Measurements from ENCODE around the gene ARHGEF4.

ARHGEF4 gene

DNA sequence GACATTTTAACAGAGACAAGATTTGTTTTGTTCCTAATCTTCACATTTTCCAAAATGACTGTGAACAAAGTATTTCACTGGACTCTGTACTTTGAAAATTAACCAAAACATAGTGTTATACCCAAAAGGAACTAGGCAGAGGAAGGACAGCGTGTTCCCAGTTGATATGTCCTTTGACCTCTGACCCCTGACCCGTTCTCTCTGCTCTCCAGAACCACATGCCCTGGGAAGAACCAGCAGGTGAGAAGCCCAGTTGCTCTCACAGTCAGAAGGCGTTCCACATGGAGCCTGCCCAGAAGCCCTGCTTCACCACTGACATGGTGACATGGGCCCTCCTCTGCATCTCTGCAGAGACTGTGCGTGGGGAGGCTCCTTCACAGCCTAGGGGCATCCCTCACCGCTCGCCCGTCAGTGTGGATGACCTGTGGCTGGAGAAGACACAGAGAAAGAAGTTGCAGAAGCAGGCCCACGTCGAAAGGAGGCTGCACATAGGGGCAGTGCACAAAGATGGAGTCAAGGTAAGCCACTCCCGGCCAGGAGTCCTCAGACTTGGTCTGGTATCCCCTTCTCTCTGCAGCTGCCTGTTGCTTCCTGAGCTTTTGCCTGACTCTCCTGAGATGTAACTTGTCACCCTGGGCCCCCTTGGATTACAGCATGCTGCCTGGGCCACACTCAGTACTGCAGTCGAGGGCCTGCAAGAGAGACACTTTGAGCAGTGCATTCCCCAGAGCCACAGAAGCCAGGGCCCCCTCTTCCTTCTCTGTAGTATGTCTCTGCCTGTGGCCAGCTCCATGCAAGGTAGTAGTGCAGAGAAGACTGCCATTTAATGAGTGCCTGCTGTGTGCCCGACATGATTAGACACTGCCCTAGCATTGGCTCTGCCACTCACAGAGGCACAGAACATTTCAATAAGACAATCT, 94.3 kb downstream of the ARHGEF4 start:
- DNase-seq, result no peak

DNA sequence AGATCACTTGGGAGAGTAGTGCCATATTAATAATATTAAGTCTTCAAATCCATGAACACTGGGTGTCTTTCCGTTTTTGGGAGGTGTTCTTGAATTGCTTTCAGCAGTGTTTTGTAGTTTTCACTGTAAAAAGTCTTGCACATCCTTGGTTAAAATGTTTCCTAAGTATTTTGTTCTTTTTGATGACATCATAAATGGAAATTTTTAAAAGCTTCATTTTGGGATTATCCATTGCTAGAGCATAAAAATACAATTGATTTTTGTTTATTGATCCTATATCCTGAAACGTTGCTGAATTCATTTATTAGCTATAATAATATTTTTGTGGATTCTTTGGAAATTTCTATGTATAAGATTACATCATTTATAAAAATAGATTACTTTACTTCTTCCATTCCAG, 96.8 kb downstream of the ARHGEF4 start:
- no peak for DNase-seq

DNA sequence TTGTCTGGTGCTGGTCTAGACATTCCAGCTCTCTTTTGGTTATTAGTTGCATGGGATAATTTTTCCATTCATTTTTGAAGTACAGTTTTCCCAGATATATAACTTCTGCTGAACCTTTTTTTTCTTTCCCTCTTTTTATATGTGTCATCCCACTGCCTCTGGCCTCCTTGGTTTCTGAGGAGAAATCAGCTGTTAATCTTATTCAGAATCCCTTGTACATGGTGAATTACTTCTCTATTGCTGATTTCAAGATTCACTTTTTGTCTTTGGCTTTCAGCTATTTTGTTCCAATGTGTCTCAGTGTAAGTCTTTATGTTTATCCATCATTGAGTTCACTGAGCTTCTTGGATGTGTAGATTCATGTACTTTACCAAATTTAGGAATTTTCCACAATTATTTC, 99.7 kb downstream of the ARHGEF4 start:
- no peak for DNase-seq

DNA sequence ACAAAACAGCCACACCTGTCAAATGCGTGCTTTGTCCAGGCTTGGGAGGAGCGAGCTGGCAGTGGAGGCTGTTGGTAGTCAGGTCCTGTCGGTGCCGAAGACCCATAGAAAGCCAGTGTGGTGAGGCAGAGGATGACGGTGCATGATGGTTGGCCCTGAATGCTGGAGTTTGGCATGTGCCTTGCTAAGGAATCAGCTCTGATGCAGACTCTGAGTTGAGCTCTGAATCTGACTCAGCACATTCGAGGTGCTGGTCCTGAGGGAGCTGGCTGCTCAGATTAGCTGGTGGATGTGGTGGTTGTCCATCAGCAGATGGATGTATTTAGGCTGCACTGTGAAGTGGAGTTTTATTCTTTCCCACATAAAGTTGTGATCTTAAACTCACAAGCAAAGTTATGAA, 111.3 kb downstream of the ARHGEF4 start:
- DNase-seq, result no peak

DNA sequence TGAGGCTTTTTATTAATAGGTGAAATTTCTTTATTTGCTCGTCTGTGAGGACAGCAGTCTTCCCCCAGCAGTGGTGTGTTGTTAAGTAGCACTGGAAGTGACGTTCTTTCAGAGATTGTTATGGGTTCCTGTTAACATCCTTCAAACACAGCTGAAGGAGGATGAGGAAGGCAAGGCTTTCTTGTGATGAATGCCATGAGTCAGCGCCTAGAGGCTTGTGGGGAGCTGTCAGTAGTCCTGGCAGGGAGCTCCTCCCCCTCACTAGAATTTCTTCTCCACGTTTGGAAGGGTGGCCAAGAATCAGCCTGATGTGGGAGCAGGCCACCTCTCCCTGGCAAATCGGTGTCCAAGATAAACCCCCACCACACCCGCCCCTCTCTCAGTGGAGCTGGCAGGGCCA, 113.2 kb downstream of the ARHGEF4 start:
- DNase-seq, result no peak

DNA sequence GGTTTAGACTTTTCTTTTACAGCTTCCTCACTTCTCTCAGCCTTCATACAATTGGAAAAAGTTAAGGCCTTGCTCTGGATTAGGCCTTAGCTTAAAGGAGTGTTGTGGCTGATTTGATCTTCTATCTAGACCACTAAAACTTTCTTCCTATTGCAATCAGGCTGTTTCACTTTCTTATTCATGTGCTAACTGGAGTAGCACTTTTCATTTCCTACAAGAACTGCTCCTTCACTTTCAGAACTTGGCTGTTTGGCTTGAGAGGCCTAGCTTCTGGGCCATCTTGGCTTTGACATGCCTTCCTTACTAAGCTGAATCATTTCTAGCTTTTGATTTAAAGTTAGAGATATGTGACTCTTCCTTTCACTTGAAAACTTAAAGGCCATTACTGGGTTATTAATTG, 114.3 kb downstream of the ARHGEF4 start:
- no peak for DNase-seq

DNA sequence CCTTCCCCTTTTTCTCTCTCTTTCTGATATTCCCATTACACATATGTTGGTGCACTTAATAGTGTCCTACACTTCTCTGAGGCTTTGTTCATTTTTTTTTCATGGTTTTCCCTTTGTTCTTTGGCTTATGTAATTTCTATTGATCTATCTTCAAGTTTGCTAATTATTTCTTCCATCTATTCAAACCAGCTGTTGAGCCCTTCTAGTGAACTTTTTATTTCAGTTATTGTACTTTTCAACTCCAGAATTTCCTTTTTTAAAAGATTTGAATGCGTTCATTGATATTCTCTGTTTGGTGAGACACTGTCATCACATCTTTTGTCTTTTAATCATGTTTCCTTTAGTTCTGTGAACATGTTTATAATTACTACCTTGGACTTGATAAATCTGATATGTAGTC, 118.2 kb downstream of the ARHGEF4 start:
- DNase-seq, result no peak

DNA sequence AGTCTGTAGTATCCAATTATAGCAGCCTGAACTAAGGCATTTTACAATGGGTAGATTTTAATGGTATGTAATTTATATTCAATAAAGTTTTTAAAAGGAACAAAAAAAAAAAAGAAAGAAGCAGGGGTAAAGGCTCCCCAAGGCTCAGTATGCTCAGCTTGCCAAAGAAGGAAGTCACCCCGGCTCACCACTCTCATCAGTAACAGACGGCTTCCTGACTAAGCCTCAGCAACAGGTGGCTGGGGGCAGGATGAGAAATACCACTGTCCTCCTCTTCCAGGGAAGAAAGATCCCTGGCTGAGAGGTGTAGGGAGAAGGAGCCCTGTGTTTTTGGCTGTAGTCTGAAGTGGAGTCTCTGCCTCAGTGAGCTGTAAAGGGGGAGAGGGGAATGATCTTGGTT, 121.2 kb downstream of the ARHGEF4 start:
- no peak for DNase-seq

DNA sequence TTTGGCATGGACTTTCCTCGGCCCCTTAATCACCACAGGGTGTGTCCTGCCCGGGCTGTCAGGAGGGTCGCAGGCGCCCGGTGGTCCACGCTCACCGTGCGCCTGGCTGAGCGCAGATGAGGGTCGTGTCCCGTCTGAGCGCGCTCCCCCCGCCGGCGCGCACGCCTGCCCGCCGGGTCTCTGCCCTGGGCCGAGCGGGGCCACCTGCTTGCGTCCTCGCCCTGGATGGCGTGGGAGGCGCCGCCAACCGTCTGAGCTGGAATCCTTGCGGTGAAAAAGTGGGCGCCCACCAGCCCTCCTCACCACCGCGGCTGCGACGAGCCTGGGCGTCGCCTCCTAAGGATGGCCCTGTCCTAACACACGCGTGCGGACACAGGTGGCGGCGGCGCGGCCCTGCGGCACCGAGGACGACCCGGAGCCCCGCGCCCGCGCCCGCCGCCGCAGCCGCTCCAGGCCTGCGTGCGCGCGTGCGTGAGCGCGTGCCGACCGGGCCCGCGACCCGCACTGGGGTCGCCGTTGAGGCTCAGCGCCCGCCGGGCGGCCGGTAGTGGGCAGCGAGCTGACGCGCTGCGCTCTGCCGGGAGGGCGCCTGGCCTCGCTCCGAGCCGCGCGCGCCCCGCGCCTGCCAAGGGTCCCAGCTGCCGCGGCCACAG, 126.6 kb downstream of the ARHGEF4 start:
- no peak for DNase-seq

DNA sequence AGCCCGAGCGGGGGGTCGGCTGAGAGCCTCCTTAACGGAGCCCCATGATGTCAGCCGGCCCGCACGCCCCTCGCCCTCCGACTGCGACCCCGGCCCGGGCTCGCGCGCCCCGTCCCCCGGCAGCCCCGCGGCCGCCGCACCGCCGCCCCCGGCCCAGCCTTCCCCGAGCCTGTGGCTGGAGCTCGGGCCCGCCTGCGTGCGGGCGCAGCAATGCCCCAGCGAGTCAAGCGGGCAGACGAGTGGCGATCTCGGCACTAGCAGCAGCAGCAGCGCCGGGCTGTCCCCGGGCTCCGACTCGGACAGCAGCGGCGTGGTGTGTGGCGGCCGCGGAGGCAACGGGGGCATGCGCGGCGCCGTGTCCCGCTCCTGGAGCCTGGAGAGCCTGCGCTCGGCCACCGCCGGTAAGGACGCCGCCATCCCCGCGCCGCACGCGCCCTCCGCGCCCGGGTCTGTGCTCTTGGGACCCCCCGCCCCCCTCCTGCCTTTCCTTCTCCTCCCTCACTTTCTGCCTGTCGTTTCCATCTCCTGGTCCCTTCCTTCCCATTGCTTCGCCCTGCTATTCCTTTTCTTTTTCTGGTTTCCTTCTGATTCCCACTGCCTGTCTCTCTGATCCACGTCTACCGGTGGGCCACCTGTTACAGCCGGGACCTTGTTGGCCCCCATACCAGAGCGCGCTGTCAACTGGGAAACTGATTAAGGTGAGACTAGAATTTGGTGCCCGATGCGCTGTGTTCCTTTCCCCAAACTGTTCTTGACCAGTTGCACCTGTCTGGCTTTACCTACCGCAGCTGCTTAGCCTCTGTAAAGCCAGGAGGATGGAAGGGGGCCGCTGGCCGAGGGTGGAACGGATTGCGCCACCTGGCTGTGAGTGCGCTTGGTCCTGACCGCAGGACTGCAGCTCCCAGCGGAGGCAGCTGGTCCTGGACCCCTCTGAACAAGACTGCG, 127.4 kb downstream of the ARHGEF4 start:
- peak; percentile 47 for DNase-seq

DNA sequence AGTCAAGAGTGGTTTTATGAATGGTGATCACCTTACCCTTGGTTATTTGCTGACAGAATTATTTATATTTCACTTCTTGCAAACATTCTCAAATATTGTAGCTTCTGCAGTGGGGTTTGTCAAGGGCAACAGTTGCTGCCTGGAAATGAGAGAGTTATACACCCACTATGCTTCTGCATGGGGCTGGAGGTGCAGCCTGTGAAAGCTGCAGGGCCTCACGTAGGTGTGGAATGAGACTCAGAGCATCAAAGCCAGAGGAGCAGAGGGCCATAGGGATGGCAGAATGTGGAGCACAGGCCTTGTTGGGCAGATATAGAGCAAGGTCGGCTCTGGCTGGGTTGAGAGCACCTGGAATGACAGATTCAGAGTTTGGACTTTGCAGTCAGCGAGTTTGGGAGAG, 128.2 kb downstream of the ARHGEF4 start:
- DNase-seq, result no peak

DNA sequence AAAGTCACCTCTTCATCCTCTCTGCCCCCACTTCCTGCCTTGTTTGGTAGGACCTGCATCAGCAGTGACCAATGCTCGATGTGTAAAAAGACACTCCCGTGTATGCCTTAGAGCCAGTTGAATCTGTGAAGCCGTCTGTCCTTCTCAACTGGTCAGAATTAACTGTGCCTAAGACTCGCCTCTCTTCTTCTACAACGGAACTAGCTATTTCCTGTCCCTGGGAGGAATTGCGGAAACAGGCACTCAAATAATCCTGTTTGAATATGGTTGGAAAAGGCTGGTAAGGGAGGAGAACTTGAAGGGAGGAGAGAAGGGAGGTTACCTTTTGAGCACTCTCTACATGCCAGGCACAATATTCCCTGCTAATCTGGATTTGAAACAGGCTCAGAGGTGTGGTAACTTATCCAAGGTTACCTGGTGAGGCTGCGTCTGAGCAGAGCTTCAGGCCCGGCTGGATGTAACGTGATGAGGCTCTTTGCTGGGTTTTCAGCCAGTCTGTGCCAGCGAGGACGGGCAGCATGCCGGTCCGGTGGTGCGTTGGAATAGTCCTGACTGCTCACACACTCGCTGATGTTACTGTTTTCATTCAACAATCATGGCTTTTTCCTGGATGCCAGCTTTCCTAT, 129.5 kb downstream of the ARHGEF4 start:
- DNase-seq, result no peak

DNA sequence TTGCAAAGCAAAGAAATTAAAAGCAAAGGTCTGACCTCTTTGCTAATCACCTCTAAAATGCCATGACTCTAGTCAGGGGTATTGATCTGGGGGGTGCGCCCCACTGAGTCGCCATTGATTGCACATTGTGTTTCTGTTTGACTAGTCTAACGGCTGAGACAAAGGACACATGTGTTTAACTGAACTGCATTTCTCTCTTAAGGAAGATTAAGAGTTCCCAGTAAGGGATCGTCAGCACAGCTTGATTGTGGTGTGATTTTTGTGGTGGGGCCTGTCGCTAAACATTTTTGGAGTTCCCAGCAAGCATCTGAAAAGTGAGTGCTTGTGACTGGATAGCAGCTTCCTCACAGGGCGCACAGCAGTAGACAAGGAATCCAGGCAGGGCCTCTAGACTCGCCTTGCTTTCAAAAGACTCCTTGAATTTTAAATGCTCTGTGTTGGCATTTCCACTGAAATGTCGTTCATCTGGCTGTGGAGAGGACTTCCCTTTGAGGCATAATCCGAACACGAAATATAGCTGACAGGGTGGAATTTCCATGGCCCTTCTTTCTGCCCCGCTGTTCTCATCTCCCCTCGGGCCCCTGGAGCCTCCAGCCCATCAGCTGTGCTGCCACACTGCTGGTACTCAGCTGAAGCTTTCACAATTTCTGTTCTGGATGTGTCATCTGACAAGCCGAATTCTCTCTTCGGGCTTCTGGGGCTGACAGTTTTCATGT, 130.2 kb downstream of the ARHGEF4 start:
- no peak for DNase-seq

DNA sequence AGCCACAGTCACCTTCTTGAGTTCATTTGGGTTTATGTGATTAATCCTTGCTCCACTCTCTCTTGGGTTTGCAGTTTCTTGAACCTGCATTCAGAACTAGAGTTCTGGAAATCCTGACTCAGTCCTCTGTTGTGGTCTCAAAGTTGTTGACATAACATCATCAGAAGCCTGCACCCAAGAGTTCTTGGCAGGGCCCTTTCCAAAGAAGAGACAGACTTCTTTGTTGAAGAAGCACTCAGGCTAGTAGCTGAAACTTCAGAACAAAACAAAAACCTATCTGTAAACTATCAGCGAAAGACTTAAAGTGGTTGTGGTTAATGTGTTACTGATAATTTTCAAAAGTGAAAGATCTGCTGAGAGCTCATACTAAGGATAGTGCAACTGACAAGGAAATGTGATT, 135.7 kb downstream of the ARHGEF4 start:
- DNase-seq, result no peak

DNA sequence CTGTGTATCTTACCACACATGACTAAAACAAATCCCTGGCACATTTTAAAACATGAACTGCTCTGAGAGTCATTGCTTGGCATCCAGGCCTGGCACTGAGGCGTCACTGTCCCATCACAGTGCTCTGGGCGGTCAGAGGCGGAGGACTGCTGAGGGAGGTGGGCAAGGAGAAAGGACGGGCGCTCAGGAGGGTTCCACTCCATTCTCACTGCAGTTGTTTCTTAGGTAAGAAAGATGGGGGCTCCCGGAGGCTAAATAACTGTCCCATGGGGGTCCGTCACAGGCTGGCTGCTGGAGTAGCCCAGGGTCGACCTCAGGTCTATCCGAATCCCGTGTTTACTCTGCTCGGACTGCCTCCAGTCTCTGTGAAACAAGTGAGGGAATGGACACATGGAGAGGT, 139.0 kb downstream of the ARHGEF4 start:
- no peak for DNase-seq

DNA sequence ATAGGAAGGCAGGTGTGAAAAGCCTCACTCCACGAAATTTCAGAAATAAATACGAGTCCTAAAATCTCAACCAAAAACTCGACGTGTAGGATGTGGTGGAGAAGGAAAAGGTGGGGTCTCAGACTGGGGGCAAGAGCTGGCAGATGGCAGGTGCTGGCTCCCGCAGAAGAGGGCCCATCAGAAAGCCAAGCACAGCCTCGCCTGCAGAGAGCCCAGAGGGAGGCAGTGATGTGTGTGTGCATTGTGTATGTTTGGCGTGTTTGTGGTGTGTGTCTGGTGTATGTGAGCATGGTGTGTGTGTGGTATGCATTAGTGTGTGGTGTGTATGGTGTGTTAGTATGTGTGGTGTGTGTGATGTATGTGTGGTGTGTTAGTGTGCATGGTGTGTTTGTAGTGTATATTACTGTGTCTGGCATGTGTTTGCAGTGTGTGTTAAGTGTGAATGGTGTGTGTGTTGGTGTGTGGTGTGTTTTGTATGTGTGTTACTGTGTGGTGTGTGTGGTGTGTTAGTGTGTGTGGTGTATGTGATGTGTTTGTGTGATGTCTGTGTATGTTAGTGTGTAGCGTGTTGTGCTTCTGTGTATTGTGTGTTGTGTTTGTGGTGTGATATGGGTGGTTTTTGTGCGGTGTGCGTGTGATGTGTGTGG, 140.0 kb downstream of the ARHGEF4 start:
- DNase-seq, result no peak

DNA sequence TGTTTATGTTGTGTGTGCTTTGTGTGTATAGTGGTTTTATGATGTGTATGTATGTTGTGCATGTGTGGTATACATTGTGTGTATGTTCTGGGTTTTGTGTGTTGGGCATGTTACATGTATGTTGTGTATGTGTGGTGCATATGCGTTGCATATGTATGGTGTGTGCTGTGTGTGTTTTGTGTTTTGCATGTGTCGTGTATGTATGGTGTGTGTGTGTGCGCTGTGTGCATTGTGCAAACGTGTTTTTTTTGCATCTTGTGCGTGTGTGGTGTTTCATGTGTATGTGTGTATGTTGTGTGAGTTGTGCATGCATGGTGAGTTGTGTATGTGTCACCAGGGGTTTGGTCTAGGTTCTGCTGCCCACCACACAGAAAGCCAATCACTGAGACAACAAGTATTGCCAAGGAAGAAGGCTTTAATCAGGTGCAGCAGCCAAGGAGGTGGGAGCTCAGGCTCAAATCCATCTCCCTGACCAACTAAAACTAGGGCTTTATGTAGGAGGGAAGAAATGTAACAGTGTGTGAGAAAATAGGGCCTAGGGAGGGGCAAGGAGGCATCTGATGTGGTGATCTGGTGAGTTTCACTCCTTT, 140.8 kb downstream of the ARHGEF4 start:
- no peak for DNase-seq

DNA sequence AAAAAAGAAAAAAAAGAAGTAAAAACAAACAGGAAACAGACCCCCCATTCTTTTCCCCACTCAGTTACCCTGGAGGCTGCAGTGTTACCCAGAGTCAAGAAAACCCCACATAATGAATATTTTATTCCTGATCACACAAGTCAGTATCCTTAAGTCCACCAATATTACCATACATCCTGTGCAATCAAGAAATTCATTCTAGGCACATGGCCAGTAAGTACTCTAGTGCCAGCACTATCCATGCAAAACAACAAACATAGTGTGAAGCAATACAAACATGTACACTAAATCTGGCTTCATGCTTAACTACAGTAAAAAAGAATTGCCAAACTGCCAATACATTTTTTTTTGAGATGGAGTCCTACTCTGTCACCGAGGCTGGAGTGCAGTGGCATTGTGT, 145.0 kb downstream of the ARHGEF4 start:
- no peak for DNase-seq

DNA sequence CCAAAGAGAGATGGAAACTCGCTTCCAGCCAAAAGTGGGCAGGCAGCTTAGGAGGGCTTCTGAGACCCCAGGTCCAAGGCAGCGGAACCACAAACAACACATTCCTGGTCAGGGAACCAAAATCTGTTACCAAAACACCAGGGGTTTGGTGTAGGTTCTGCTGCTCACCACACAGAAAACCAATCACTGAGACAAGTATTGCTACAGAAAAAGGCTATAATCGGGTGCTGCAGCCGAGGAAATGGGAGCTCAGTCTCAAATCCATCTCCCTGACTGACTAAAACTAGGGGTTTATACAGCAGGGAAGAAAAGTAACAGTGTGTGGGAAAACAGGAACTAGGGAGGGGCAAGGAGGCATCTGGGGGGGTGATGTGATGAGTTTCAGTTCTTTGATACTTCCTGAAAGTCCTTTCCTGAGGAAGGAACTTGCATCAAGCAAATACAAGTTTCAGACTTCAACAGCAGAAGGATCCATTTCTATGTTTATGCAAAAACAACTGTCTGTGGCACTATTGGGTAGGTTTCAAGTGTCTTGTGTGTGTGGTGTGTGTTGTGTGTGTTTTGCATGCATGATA, 148.6 kb downstream of the ARHGEF4 start:
- DNase-seq, result no peak

DNA sequence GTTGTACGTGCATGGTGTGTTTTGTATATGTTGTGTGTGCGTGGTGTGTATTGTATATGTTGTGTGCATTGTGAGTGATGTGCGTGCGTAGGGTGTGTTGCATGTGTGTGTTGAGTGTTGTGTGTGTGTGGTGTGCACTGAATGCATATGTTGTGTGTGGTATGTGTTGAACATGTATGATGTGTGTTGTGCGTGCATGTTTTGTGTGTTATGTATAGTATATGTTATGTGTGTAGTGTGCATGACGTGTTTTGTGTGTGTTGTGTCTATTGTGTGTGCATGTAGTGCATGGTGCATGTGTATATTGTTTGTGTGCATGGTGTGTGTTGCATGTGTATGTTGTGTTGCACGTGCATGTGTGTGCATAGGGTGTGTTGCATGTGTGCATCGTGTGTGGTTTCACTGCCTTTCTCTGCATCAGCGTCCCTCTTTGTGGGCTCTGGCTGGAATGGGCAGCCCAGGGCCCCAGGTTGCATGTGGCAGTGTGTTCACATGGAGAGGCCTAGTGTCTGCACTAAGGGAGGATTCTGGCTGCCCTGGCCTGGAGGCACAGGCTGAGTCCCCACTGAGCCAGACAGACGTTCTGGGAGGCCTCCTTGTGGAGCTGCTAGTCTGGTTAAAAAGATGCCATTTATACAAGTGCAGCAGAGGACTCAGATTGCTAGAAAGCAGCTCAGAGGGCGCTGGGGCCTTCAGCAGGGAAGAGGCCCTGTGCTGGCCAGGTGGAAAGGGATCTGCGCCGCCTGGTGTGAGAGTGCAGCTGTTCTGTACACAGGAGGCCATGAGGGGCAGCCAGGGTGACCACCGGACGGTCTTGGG, 149.3 kb downstream of the ARHGEF4 start:
- no peak for DNase-seq

All from NCI-H1105 treated with DMSO at 0.1 percent for 48 hours (cell line).